Activated B cell treated with CpG ODN at 0.5 μM for 24 hours (primary cell): ENCODE data around the gene RNASE11. TPM values are rescaled to one million over a fixed set of nuclear protein-coding genes. Genes with fewer than 3 reads are reported as not detected.

ENCODE experiments used
- ATAC-seq: fragments of 200-7000 bp; cut with Tn5 transposase; one replicate; pipeline ENCODE4 v1.10.0; 2021; ENCODE audit warnings: low read depth, mild to moderate bottlenecking, moderate library complexity
- CTCF ChIA-PET: fragments of 350-600 bp; sonication (Branson Sonifier 250); formaldehyde crosslinking; loops from one replicate; lab custom pipeline; 2021; ENCODE audit warnings: antibody characterized with exemption; lab: Charles Lee
- POLR2A ChIA-PET: fragments of 350-600 bp; sonication (Branson Sonifier 250); formaldehyde crosslinking; loops from one replicate; lab custom pipeline; 2021; ENCODE audit warnings: antibody characterized with exemption; lab: Charles Lee
- DNase-seq: peaks from one replicate; pipeline ENCODE4 v3.0.0; 2022
- H3K27ac Mint-ChIP-seq: one replicate; pipeline ENCODE4 v1.8.0; 2020; ENCODE audit warnings: mixed read lengths
- H3K27me3 Mint-ChIP-seq: one replicate; pipeline ENCODE4 v1.8.0; 2021; ENCODE audit warnings: mixed read lengths
- H3K36me3 Mint-ChIP-seq: one replicate; pipeline ENCODE4 v1.8.0; 2021; ENCODE audit warnings: low read depth, mixed read lengths
- H3K4me1 Mint-ChIP-seq: one replicate; pipeline ENCODE4 v1.8.0; 2021; ENCODE audit warnings: mixed read lengths
- H3K4me3 Mint-ChIP-seq: one replicate; pipeline ENCODE4 v1.8.0; 2020; ENCODE audit warnings: mild to moderate bottlenecking, mixed read lengths
- H3K9me3 Mint-ChIP-seq: one replicate; pipeline ENCODE4 v1.8.0; 2020; ENCODE audit warnings: mixed read lengths
- CTCF ChIP-seq: fragments of 200-600 bp; IDR thresholded peaks from one replicate; pipeline ENCODE4 v1.8.0; 2022; ENCODE audit warnings: antibody characterized with exemption, mild to moderate bottlenecking
- intact Hi-C: fragments of 100-400 bp; cut with micrococcal nuclease; formaldehyde crosslinking; loops from one replicate; pipeline ENCODE4 v1.15.1; 2024
- total RNA-seq: library from RNA; stranded (reverse); gene quantifications from 2 replicates; pipeline ENCODE4 v1.2.3, GENCODE V29; 2022

Gene RNASE11
- total RNA-seq, 1 donor from 2014 or later, result not detected

GRCh38 chr14:20626274-20626673 lies 38.5 kb upstream of the RNASE11 start:
- DNase-seq (no peak), ATAC-seq (no peak)
- no peaks in the 10 kb centered on the region for H3K9me3 Mint-ChIP-seq
- H3K4me1 Mint-ChIP-seq, result peaks cover 84% of the 10 kb centered on the region
- peak overlapping the region; percentile 79 for H3K4me3 Mint-ChIP-seq
- ChIA-PET POLR2A (interaction anchor here (1.3 kb wide), 1 partner anchor 57 kb away, joined by 6 read pairs; no protein-coding TSS in a partner anchor), CTCF (interaction anchor here (0.6 kb wide), 1 partner anchor 995 kb away, joined by 3 read pairs; no protein-coding TSS in a partner anchor)
- H3K27ac Mint-ChIP-seq, result no peak overlapping the region
- TF ChIP-seq CTCF, result no peak
- H3K27me3 Mint-ChIP-seq, result peaks cover 19% of the 10 kb centered on the region
- peaks cover 3% of the 10 kb centered on the region for H3K36me3 Mint-ChIP-seq
- intact Hi-C loops, result loop anchor here (10.0 kb wide), 1 partner anchor 639 kb away; the partner anchor contains the start of gene HNRNPC

GRCh38 chr14:20624495-20625070 lies 36.8 kb upstream of the RNASE11 start:
- peak overlapping the region; percentile 79 for H3K4me3 Mint-ChIP-seq
- no peaks in the 10 kb centered on the region for H3K9me3 Mint-ChIP-seq
- H3K36me3 Mint-ChIP-seq, result peaks cover 3% of the 10 kb centered on the region
- ATAC-seq (peak; percentile 69), DNase-seq (no peak)
- no peak for TF ChIP-seq CTCF
- H3K27me3 Mint-ChIP-seq, result peaks cover 11% of the 10 kb centered on the region
- intact Hi-C loops, result loop anchor here (1.0 to 10.0 kb wide), 2 partner anchors 11 to 640 kb away; partner anchors contain the start of gene HNRNPC
- CTCF ChIA-PET, result interaction anchor here (0.7 kb wide), 1 partner anchor 11 kb away, joined by 3 read pairs; no protein-coding TSS in a partner anchor
- H3K4me1 Mint-ChIP-seq, result peaks cover 70% of the 10 kb centered on the region
- peak overlapping the region; percentile 89 for H3K27ac Mint-ChIP-seq
- POLR2A ChIA-PET, result no interaction called here

- no peak for DNase-seq
Measured at GRCh38 chr14:20623798-20624197, 36.0 kb upstream of the RNASE11 start.

GRCh38 chr14:20622816-20623291 lies 35.1 kb upstream of the RNASE11 start:
- H3K36me3 Mint-ChIP-seq, result peaks cover 3% of the 10 kb centered on the region

More at GRCh38 chr14:20623798-20624197, 36.0 kb upstream of the RNASE11 start:
- CTCF ChIA-PET, result interaction anchor here (0.7 to 1.6 kb wide), 2 partner anchors 10 to 14 kb away, joined by 3 to 6 read pairs; no protein-coding TSS in a partner anchor
- POLR2A ChIA-PET, result no interaction called here
- no peak for TF ChIP-seq CTCF
- Mint-ChIP-seq H3K36me3 (peaks cover 3% of the 10 kb centered on the region), H3K4me3 (peak overlapping the region; percentile 11), H3K4me1 (peaks cover 66% of the 10 kb centered on the region), H3K27ac (no peak overlapping the region), H3K9me3 (no peaks in the 10 kb centered on the region), H3K27me3 (peaks cover 11% of the 10 kb centered on the region)
- intact Hi-C loops, result loop anchor here (1.0 to 10.0 kb wide), 2 partner anchors 8 to 641 kb away; partner anchors contain the start of gene HNRNPC
- ATAC-seq, result no peak

More at GRCh38 chr14:20622816-20623291, 35.1 kb upstream of the RNASE11 start:
- POLR2A ChIA-PET, result interaction anchor here (0.7 to 1.2 kb wide), 5 partner anchors 9 to 66 kb away, joined by 3 to 4 read pairs (median 4); partner anchors contain the start of gene ANG
- TF ChIP-seq CTCF, result no peak
- peak overlapping the region; percentile 78 for H3K4me3 Mint-ChIP-seq
- peaks cover 12% of the 10 kb centered on the region for H3K27me3 Mint-ChIP-seq
- DNase-seq (no peak), ATAC-seq (peak; percentile 30)
- CTCF ChIA-PET, result interaction anchor here (0.8 to 1.6 kb wide), 4 partner anchors 9 to 295 kb away, joined by 3 to 6 read pairs (median 4); no protein-coding TSS in a partner anchor
- peaks cover 62% of the 10 kb centered on the region for H3K4me1 Mint-ChIP-seq
- intact Hi-C loops, result loop anchor here (1.0 to 10.0 kb wide), 2 partner anchors 8 to 642 kb away; partner anchors contain the start of gene HNRNPC
- peak overlapping the region; percentile 63 for H3K27ac Mint-ChIP-seq
- no peaks in the 10 kb centered on the region for H3K9me3 Mint-ChIP-seq
